ENCODE data around the gene HDAC4.

DNA sequence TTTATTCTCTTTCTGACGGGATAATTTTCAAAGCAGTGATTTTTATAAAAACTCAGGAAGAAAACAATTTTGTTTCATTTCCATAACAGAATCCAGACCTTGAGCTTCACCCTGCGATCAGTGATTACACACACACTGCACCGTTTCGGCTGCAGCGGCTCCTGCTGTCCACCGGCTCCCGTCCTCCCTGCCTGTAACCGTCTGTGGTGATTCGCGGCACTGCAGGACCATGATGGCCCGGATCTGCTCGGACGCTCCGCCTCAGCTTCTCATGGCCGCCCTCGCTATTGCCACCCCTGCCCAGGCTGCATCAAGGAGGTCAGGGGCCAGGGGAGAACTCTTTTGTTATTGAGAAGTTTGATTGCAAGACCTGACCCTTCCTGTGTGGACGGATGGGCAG lies 306.9 kb downstream of the HDAC4 start:
- TF ChIP-seq, protein P1, sequence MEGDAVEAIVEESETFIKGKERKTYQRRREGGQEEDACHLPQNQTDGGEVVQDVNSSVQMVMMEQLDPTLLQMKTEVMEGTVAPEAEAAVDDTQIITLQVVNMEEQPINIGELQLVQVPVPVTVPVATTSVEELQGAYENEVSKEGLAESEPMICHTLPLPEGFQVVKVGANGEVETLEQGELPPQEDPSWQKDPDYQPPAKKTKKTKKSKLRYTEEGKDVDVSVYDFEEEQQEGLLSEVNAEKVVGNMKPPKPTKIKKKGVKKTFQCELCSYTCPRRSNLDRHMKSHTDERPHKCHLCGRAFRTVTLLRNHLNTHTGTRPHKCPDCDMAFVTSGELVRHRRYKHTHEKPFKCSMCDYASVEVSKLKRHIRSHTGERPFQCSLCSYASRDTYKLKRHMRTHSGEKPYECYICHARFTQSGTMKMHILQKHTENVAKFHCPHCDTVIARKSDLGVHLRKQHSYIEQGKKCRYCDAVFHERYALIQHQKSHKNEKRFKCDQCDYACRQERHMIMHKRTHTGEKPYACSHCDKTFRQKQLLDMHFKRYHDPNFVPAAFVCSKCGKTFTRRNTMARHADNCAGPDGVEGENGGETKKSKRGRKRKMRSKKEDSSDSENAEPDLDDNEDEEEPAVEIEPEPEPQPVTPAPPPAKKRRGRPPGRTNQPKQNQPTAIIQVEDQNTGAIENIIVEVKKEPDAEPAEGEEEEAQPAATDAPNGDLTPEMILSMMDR (IDR thresholded peaks at IDR 0.05), result no peak
- TF ChIP-seq ZFX (IDR thresholded peaks at IDR 0.05; ENCODE audit: borderline replicate concordance), result no peak

All from 22Rv1 (cell line).